Esophagus (tissue), 2 donors: ENCODE data around the gene PTPRT. TPM values are rescaled to one million over a fixed set of nuclear protein-coding genes. Genes with fewer than 3 reads are reported as not detected.

Experiments used
- H3K27ac ChIP-seq, 2 donors: one replicate each; pipeline ENCODE4 v1.5.1; 2013; ENCODE audit warnings: low read depth in 2 of 2, mild to moderate bottlenecking in 2 of 2, inconsistent platforms in 1 of 2, low read length in 1 of 2, moderate library complexity in 1 of 2
- H3K27me3 ChIP-seq, 2 donors: one replicate each; pipeline ENCODE4 v1.6.1; 2013; ENCODE audit warnings: low read length in 2 of 2, control low read depth in 1 of 2, mild to moderate bottlenecking in 1 of 2; ENCODE audit not compliant: insufficient read depth in 2 of 2, control insufficient read depth in 1 of 2
- H3K36me3 ChIP-seq, 2 donors: one replicate each; pipeline ENCODE4 v1.6.1; 2013; ENCODE audit warnings: low read length in 1 of 2; ENCODE audit not compliant: control insufficient read depth in 2 of 2, insufficient read depth in 2 of 2
- H3K4me1 ChIP-seq, 2 donors: one replicate each; pipeline ENCODE4 v1.6.1; 2013; ENCODE audit warnings: low read length in 1 of 2; ENCODE audit not compliant: control insufficient read depth in 2 of 2, insufficient read depth in 2 of 2
- H3K4me3 ChIP-seq, 2 donors: one replicate each; pipeline ENCODE4 v1.5.1; 2013; ENCODE audit warnings: low read length in 2 of 2, mild to moderate bottlenecking in 2 of 2, low read depth in 1 of 2, moderate library complexity in 1 of 2
- H3K9me3 ChIP-seq, 2 donors: one replicate each; pipeline ENCODE4 v1.6.1; 2013; ENCODE audit warnings: mild to moderate bottlenecking in 2 of 2, low read depth in 1 of 2, low read length in 1 of 2, moderate library complexity in 1 of 2; ENCODE audit not compliant: control insufficient read depth in 2 of 2, insufficient read depth in 1 of 2
- WGBS, 2 donors: extraction: QIAGEN DNeasy Blood & Tissue Kit; methylation state at CpG; one replicate each; pipeline ENCODE4 v1.1.7; 2013; 5-methylcytosine and 5-hydroxymethylcytosine counted together
- polyA plus RNA-seq, 2 donors: library from polyadenylated mRNA; stranded (reverse); fragments of 200-250 nt; gene quantifications; one replicate each; pipeline ENCODE4 v1.2.3, GENCODE V29; 2013
- donor health status: healthy with polysubstance abuse.
- donor health status: Bipolar disorder and iron deficiency.

Gene PTPRT
- polyA plus RNA-seq, 2 donors: under 0.01 TPM

DNA sequence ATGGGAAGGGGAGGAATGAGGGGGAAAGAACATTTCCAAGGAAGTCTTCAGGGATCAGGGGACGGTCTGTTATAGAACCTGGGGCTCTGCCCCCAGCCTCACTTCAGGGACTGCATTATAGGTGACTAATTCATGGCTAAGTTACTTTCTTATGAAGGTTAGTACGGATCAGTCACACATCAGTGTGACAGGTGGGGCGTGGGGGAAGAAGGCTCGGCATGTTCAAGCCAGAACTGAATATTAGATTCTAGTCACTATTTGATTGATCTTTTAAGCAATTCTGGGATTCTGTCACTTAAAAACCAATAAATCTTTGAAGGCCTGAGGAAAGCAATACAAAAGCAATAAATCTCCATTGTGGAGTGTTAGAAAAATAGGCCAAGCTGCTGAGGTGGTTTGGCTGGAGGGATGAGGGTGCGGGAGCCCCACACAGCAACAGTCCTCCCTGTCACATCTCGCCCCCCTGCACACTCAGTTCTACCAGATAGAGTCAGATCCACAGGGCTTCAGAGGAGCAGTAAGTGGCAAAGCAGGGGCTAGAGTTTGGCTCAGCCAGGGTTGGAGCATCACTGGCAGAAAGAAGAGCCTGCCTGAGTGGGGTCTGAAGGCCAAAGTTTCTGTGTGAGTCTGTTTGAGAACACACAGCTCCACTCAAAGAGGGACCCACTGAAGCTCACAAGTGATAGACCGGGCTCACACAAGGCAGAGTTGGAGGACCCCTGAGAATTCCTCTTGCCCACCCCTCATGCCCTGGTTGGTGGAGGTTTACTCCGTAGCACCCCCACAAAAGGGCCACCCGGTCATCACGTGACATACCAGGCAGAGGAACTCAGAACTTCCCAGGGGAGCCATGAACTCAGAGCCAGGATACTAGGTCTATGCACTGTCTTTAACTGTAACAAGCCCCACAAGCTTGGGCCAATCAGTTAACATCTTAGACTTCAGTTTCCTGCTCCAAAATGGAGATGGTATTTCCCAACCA is 843.2 kb downstream of the PTPRT start:
- H3K4me3 ChIP-seq: no peak overlapping the region
- H3K9me3 ChIP-seq: no peaks in the 10 kb centered on the region
- no peaks in the 10 kb centered on the region for H3K36me3 ChIP-seq
- WGBS, 2 donors: 87 to 88% methylated on average over 10 of the region's 10 CpGs
- H3K27me3 ChIP-seq: no peaks in the 10 kb centered on the region
- no peak overlapping the region for H3K27ac ChIP-seq
- H3K4me1 ChIP-seq: peaks cover 0 to 2% of the 10 kb centered on the region in 2 donors

DNA sequence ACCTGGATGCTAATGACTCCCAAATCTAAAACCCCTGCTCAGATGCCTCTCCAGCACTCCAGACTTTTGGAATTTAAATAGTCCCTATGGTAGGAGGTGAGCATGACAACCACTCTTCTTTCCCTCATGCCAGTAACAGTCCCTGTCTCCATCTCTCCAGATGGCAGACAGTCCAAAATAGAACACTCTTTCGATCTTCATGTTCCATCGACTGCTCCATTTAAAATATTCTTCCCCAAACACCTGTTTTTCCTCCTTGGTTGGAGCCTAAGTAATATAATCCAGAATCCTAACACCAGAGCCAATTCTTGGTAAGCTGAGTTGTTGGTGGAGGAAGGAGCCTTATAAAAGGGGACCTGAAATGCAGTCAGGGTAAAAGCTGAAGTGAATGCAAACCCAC is 848.1 kb downstream of the PTPRT start:
- Histone ChIP-seq H3K27me3 (no peaks in the 10 kb centered on the region), H3K36me3 (no peaks in the 10 kb centered on the region), H3K4me1 (no peaks in the 10 kb centered on the region), H3K4me3 (no peak overlapping the region), H3K9me3 (no peaks in the 10 kb centered on the region), H3K27ac (no peak overlapping the region)
- 86 to 90% methylated on average over 2 of the region's 2 CpGs for WGBS, 2 donors

DNA sequence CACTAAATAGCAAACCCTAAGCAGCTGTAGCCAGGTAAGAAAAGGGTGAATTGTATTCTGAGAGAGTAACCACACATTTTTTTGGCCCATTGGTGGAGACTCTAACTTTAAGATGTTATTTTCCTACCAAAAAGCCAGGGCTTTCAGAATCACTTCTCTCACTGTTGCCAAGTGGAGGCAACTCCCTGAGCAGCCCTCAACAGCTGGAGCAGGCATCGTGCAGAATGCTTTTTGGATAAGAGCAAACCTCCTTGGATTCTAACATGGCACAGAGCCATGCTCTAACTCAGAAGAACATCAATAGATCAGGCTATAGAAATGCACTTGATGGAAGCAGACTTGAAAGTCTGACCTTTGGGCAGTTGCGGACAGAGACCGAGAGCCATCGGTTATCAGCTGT is 849.3 kb downstream of the PTPRT start:
- WGBS, 2 donors: 80 to 89% methylated on average over 4 of the region's 4 CpGs

DNA sequence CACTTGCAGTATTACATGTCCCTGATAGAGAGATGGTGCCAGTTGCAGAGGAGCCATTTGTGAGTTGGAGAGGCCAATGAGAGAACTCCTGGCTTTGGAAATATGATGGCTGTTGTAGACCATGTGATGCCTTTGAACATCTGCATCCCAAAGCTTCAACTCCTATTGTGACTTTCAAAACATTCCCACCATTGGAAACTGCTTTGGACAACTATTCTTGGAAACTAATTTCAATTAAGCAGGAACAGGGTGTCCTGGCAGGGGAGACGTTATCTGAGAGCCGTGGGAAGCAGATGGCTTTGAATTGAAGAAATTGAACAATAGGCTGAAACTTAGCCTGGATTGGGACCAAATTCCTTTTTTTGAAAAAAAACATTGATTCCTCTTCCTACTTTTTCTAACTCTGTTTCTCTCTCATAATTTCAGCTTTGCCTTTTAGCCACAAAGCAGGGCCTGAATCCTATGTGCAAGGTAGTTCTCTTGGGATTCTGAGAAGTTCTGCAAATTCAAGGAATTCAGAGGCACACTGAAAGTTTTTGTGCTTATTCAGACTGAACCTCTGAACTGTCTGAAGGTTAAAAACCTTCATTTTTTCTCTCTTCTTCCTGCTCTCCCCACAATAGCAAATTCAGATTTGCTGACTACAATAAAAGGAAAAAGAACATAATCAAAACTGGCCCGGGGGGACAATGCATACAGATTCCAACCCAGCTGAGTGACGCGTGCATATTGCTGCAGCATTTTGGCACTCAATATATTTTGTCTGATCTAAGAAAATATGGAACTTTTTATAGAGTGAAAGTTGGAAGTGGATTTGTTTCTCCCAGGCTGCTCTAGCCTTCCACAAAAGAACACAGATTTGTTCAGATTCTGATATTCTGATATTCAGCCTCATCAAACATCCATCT is 851.2 kb downstream of the PTPRT start:
- no peaks in the 10 kb centered on the region for H3K36me3 ChIP-seq
- H3K27me3 ChIP-seq: no peaks in the 10 kb centered on the region
- H3K4me1 ChIP-seq: no peaks in the 10 kb centered on the region
- H3K9me3 ChIP-seq: no peaks in the 10 kb centered on the region
- H3K27ac ChIP-seq: no peak overlapping the region
- WGBS, 2 donors: 34 to 39% methylated on average over 5 of the region's 5 CpGs
- no peak overlapping the region for H3K4me3 ChIP-seq

More for the DNA sequence above, 849.3 kb downstream of the PTPRT start:
- H3K27ac ChIP-seq: no peak overlapping the region
- H3K9me3 ChIP-seq: no peaks in the 10 kb centered on the region
- no peaks in the 10 kb centered on the region for H3K4me1 ChIP-seq
- no peaks in the 10 kb centered on the region for H3K36me3 ChIP-seq
- no peaks in the 10 kb centered on the region for H3K27me3 ChIP-seq
- H3K4me3 ChIP-seq: no peak overlapping the region

DNA sequence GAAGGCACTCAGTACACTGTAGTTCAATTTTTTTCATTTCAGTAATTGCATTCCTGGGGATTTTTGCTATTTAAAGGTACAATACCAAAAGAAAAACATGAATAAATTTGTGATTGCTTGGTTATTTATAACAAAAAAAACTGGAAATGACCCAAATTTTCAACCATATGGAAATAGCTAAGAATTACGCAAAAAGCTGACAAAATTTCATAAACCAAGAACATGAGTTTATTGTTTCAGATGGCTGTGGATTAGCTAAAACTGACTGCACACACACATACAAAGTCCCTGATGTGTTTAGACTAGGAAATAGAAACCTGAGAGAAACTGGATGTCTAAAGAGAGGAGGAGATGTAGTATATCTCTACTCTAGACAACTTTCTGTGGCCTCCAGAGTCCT is 853.1 kb downstream of the PTPRT start:
- Histone ChIP-seq H3K4me3 (no peak overlapping the region), H3K9me3 (no peaks in the 10 kb centered on the region), H3K36me3 (no peaks in the 10 kb centered on the region), H3K27ac (no peak overlapping the region), H3K4me1 (no peaks in the 10 kb centered on the region), H3K27me3 (no peaks in the 10 kb centered on the region)
- WGBS, 2 donors: 52 to 56% methylated on average over 1 of the region's 1 CpG

DNA sequence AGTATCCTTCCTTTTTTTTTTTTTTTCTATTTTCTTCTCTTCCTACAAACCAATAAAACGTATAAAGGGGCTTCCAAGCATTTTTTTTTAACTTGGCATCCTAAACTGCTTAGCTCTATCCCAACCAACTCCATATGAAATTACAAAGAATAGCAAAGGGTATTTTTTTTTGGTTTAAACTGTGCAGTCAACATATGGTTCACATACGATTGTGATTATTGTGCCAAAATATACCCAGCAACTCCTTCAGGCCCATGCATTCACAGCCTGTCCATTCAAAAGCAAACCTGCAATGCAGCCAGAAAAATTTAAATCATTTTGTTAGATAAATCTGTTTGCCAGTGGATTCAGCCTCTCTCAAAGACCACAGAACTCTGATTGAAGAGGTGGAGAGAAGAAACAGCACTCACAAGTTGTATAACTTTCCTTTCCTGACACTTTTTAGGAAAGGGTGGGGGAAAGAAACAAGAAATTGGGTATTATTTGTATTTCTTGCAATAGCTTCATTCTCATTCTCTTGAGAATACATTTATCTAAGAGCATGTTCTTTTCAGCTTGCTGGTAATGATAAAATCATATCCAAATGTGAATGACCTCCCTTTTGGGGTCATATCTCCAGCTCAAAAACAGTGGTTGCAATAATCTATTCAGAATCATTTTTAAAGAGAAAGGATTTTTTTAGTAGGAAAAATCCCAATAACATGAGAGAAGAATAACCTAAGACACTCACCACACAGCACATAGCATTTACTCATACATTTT is 870.3 kb downstream of the PTPRT start:
- Histone ChIP-seq H3K4me1 (no peaks in the 10 kb centered on the region), H3K9me3 (peaks cover 0 to 5% of the 10 kb centered on the region in 2 donors), H3K27ac (no peak overlapping the region), H3K36me3 (no peaks in the 10 kb centered on the region), H3K4me3 (no peak overlapping the region), H3K27me3 (no peaks in the 10 kb centered on the region)
- 49 to 51% methylated on average over 2 of the region's 2 CpGs for WGBS, 2 donors

DNA sequence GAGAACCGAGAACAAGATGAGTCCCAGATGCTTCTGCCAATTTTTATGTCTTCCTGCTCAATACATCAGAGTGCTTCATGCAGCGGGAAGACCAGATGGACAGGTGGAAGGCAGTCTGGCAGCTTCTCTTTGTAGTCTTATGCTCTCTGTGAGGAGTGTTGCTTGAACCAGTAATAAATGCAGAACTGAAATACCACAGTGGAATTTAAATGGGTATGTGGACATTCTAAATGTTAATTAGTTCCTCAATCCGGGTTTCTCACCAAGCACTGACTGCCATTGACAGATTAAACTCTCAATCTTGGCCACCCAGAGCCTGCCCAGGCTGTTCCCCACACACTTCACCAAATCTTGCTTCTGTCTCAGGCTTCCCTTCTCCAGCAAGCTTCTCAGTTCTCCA is 876.0 kb downstream of the PTPRT start:
- H3K9me3 ChIP-seq: peaks cover 0 to 5% of the 10 kb centered on the region in 2 donors

DNA sequence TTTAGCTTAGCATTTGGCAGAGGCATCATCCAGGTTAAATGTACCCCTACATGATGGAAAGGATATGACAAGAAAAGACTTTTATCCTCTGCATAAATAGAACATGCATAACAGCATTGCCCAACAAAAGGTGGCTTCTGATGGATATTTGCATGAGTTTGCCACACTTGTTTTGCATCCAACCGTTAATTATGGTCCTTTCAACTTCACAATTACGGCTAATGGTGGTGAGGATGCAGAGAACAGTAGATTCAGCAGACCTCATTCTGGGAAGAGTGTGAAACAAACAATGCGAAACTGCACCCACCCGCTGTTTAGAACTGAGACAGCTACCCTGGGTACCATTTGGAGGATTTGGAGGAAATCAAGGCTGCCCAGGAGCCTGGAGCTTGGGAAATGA is 880.7 kb downstream of the PTPRT start:
- WGBS, 2 donors: 63 to 67% methylated on average over 4 of the region's 4 CpGs
- no peaks in the 10 kb centered on the region for H3K4me1 ChIP-seq
- H3K27me3 ChIP-seq: no peaks in the 10 kb centered on the region
- H3K27ac ChIP-seq: no peak overlapping the region
- H3K4me3 ChIP-seq: no peak overlapping the region
- no peaks in the 10 kb centered on the region for H3K9me3 ChIP-seq
- no peaks in the 10 kb centered on the region for H3K36me3 ChIP-seq

More for the DNA sequence above, 876.0 kb downstream of the PTPRT start:
- Histone ChIP-seq H3K27me3 (no peaks in the 10 kb centered on the region), H3K4me3 (no peak overlapping the region), H3K36me3 (no peaks in the 10 kb centered on the region), H3K27ac (no peak overlapping the region), H3K4me1 (no peaks in the 10 kb centered on the region)
- 77 to 81% methylated on average over 3 of the region's 3 CpGs for WGBS, 2 donors

DNA sequence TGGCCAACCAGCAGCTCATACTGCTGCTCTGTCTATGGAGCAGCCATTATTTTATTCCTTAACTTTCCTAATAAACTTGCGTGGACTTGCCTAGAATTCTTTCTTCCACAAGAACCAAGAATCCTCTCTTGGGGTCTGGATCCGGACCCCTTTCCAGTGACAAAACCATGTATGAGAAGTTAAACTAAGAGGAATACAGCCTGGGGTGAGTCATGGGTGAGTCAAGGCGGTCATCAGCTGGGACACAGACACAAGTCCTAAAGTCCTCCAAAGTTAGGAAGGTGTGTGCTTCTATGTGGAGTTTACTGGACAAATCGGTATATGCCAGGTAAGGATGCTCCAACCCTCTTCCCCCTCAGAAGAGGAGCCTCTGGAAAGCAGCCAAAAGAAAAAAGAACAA is 881.5 kb downstream of the PTPRT start:
- no peaks in the 10 kb centered on the region for H3K27me3 ChIP-seq
- H3K4me3 ChIP-seq: no peak overlapping the region
- H3K27ac ChIP-seq: no peak overlapping the region
- 84 to 86% methylated on average over 4 of the region's 4 CpGs for WGBS, 2 donors
- H3K9me3 ChIP-seq: no peaks in the 10 kb centered on the region
- H3K36me3 ChIP-seq: no peaks in the 10 kb centered on the region
- no peaks in the 10 kb centered on the region for H3K4me1 ChIP-seq
